GM12892 (cell line): ENCODE data around the gene FADS6.

Experiments
- POLR2A ChIP-seq: IDR thresholded peaks from 2 replicates; pipeline ENCODE4 v1.6.1; 2011; ENCODE audit warnings: low read depth, low read length, control low read depth
- POLR2AphosphoS5 ChIP-seq: IDR thresholded peaks from 2 replicates; pipeline ENCODE4 v1.6.1; 2011; ENCODE audit warnings: low read depth, low read length, control low read depth
- TAF1 ChIP-seq: IDR thresholded peaks from 2 replicates; pipeline ENCODE4 v1.6.1; 2011; ENCODE audit warnings: low read depth, mild to moderate bottlenecking, control low read depth, low read length, borderline replicate concordance

DNA sequence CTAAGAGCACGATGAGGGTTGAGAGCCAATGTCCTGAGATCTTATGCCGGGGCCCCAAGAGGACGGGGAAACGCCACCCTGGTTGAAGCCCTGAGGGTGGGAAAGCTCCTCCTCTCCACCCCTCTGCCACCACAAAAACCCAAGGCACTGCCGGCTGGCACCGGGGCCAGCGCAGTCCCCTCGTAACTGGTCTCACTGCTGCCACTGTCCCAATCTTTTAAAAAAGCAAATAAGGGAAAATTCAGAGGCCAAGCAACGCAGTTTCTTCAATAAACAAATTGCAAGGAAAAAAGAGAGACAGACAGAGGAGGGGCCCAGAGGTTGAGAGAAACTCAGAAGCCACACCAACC is 40.4 kb downstream of the FADS6 start:
- TF ChIP-seq POLR2A (no peak), POLR2AphosphoS5 (no peak), TAF1 (no peak)
